Peyer's patch (tissue), 4 donors: ENCODE data around the gene RNF214. TPM values are rescaled to one million over a fixed set of nuclear protein-coding genes. Genes with fewer than 3 reads are reported as not detected.
A peak's percentile ranks its signal among the peaks of the same experiment; 100 is the strongest.

ENCODE experiments used
- DNase-seq, 3 donors: peaks; one replicate each; pipeline ENCODE4 v3.0.0-alpha.2; 2017 to 2019
- H3K27ac ChIP-seq, 4 donors: fragments of 200-600 bp; sonication (generic); one replicate each; pipeline ENCODE4 v1.5.1; 2016 to 2019
- H3K27me3 ChIP-seq, 2 donors: fragments of 200-600 bp; sonication (generic); one replicate each; pipeline ENCODE4 v1.5.1; 2019
- H3K36me3 ChIP-seq, 3 donors: fragments of 200-600 bp; sonication (generic); one replicate each; pipeline ENCODE4 v1.5.1; 2016 to 2019
- H3K4me1 ChIP-seq, 4 donors: fragments of 200-600 bp; sonication (generic); one replicate each; pipeline ENCODE4 v1.5.1; 2016 to 2019
- H3K4me3 ChIP-seq, 4 donors: fragments of 200-600 bp; sonication (generic); 1 replicate in 3 of 4; 2 replicates in 1 of 4; pipeline ENCODE4 v1.5.1; 2016 to 2019; ENCODE audit warnings: mild to moderate bottlenecking in 1 of 4
- H3K9me3 ChIP-seq, 4 donors: fragments of 200-600 bp; sonication (generic); one replicate each; pipeline ENCODE4 v1.5.1; 2016 to 2019; ENCODE audit warnings: mild to moderate bottlenecking in 1 of 4
- CTCF ChIP-seq, 6 experiments: fragments of 450-650 bp in 4 of 6; fragments of 200-600 bp in 2 of 6; sonication (generic) in 1 of 6; IDR thresholded peaks; one replicate each; pipeline ENCODE4 v1.5.1; 2017 to 2019; ENCODE audit warnings: antibody characterized with exemption in 6 of 6, mild to moderate bottlenecking in 3 of 6, moderate library complexity in 1 of 6
- POLR2A ChIP-seq, 2 donors: fragments of 450-650 bp; IDR thresholded peaks; one replicate each; pipeline ENCODE4 v1.5.1; 2017; ENCODE audit warnings: antibody characterized with exemption in 2 of 2, mild to moderate bottlenecking in 2 of 2, moderate library complexity in 2 of 2
- total RNA-seq, 4 donors: library from RNA; depleted of rRNA; stranded (reverse); fragments of >200 nt; gene quantifications; one replicate each; pipeline ENCODE4 v1.1.0, GENCODE V29; 2016

The RNF214 gene
- total RNA-seq, 4 donors from 2014 or later: 10.2 to 32.2 (median 13.4) TPM

GRCh38 chr11:117230286-117230961 is 2.0 kb upstream of the RNF214 start:
- Histone ChIP-seq H3K9me3 (no peaks in the 10 kb centered on the region), H3K4me3 (peak overlapping the region; percentile 81 to 98 (median 94)), H3K27me3 (no peaks in the 10 kb centered on the region), H3K27ac (peak overlapping the region; percentile 95 to 99 (median 96)), H3K4me1 (peaks cover 0 to 34% (median 11%) of the 10 kb centered on the region in 4 donors), H3K36me3 (peaks cover 0 to 41% (median 0%) of the 10 kb centered on the region in 3 donors)
- TF ChIP-seq CTCF (IDR thresholded peaks at IDR 0.05): no peak
- TF ChIP-seq POLR2A (IDR thresholded peaks at IDR 0.05): no peak
- no peak for DNase-seq

- H3K27ac ChIP-seq: peak overlapping the region; percentile 95 to 99 (median 96)
- peaks cover 0 to 38% (median 0%) of the 10 kb centered on the region in 3 donors for H3K36me3 ChIP-seq
- H3K9me3 ChIP-seq: no peaks in the 10 kb centered on the region
- H3K4me3 ChIP-seq: peak overlapping the region; percentile 81 to 98 (median 94)
- no peaks in the 10 kb centered on the region for H3K27me3 ChIP-seq
- peaks cover 0 to 26% (median 11%) of the 10 kb centered on the region in 4 donors for H3K4me1 ChIP-seq
- DNase-seq: peak in 1 of 3 donors; percentile 66
- TF ChIP-seq CTCF (IDR thresholded peaks at IDR 0.05) (no peak), POLR2A (IDR thresholded peaks at IDR 0.05) (no peak)
These were observed 1.3 kb upstream of the RNF214 start for GRCh38 chr11:117230999-117231841.

DNA sequence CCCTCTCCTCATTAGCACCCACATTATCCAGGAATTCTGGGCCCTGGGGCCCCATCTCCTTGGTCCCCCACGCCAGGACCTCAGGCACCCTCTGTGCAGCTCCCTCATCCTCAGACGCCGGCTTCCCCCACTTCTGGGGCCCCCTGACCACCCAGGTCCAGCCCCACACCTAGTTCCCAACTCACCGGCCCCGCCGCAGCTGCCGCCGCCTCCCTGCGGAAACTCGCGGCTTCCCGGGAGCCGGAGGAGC is 704 bp upstream of the RNF214 start, which contains the start of gene PCSK7:
Gene PCSK7 (minus strand): TSS at position 232 of the 250 bp plus-strand sequence. CDS start 2,229 bp downstream, outside the sequence.
- H3K9me3 ChIP-seq: no peaks in the 10 kb centered on the region
- no peak for TF ChIP-seq POLR2A (IDR thresholded peaks at IDR 0.05)
- no peak for TF ChIP-seq CTCF (IDR thresholded peaks at IDR 0.05)
- peak within 1 kb of the TSS; percentile 95 to 99 (median 96) for H3K27ac ChIP-seq
- peaks cover 0 to 24% (median 11%) of the 10 kb centered on the region in 4 donors for H3K4me1 ChIP-seq
- peak within 1 kb of the TSS; percentile 81 to 98 (median 94) for H3K4me3 ChIP-seq
- no peaks in the 10 kb centered on the region for H3K27me3 ChIP-seq
- H3K36me3 ChIP-seq: peaks cover 0 to 35% (median 0%) of the 10 kb centered on the region in 3 donors
- peak in 2 of 3 donors; percentile 83 to 90 for DNase-seq

GRCh38 chr11:117232911-117233409 is 489 bp downstream of the RNF214 start:
- Histone ChIP-seq H3K36me3 (peaks cover 0 to 23% (median 0%) of the 10 kb centered on the region in 3 donors), H3K9me3 (no peaks in the 10 kb centered on the region), H3K27ac (peak overlapping the region; percentile 95 to 99 (median 96)), H3K4me3 (peak overlapping the region; percentile 81 to 98 (median 94)), H3K27me3 (no peaks in the 10 kb centered on the region), H3K4me1 (peaks cover 0 to 24% (median 11%) of the 10 kb centered on the region in 4 donors)
- TF ChIP-seq POLR2A (IDR thresholded peaks at IDR 0.05) (no peak), CTCF (IDR thresholded peaks at IDR 0.05) (no peak)
- DNase-seq: peak in 1 of 3 donors; percentile 61

GRCh38 chr11:117238221-117238620 is 5.8 kb downstream of the RNF214 start:
- Histone ChIP-seq H3K4me3 (no peak overlapping the region), H3K4me1 (peaks cover 0 to 9% (median 0%) of the 10 kb centered on the region in 4 donors), H3K27me3 (no peaks in the 10 kb centered on the region), H3K27ac (no peak overlapping the region), H3K36me3 (peaks cover 0 to 41% (median 0%) of the 10 kb centered on the region in 3 donors), H3K9me3 (no peaks in the 10 kb centered on the region)
- no peak for DNase-seq
- TF ChIP-seq CTCF (IDR thresholded peaks at IDR 0.05): no peak
- TF ChIP-seq POLR2A (IDR thresholded peaks at IDR 0.05): no peak
